Endothelial cell (in vitro differentiated cells): ENCODE data around the gene WARS2. TPM values are rescaled to one million over a fixed set of nuclear protein-coding genes. Genes with fewer than 3 reads are reported as not detected.

Source experiments
- DNase-seq: peaks from one replicate; pipeline ENCODE4 v3.0.0; 2021; ENCODE audit warnings: low spot score
- H3K27ac Mint-ChIP-seq: one replicate; pipeline ENCODE4 v1.8.0; 2021; ENCODE audit warnings: mixed read lengths, inconsistent platforms; ENCODE audit not compliant: unreplicated experiment
- H3K27me3 Mint-ChIP-seq: one replicate; pipeline ENCODE4 v1.8.0; 2021; ENCODE audit warnings: mild to moderate bottlenecking, moderate library complexity, mixed read lengths, inconsistent platforms; ENCODE audit not compliant: unreplicated experiment
- H3K36me3 Mint-ChIP-seq: one replicate; pipeline ENCODE4 v1.8.0; 2021; ENCODE audit warnings: mild to moderate bottlenecking, low read depth, mixed read lengths, inconsistent platforms; ENCODE audit not compliant: unreplicated experiment
- H3K4me1 Mint-ChIP-seq: one replicate; pipeline ENCODE4 v1.8.0; 2021; ENCODE audit warnings: mild to moderate bottlenecking, mixed read lengths, inconsistent platforms; ENCODE audit not compliant: unreplicated experiment
- H3K4me3 Mint-ChIP-seq: one replicate; pipeline ENCODE4 v1.8.0; 2021; ENCODE audit warnings: mild to moderate bottlenecking, mixed read lengths, inconsistent platforms; ENCODE audit not compliant: unreplicated experiment
- H3K9me3 Mint-ChIP-seq: one replicate; pipeline ENCODE4 v1.8.0; 2021; ENCODE audit warnings: mixed read lengths, inconsistent platforms; ENCODE audit not compliant: unreplicated experiment
- total RNA-seq: library from RNA; stranded (reverse); fragmentation: NEBNext Ultra II Directional; extraction: Animal tissue kit (Norgen Biotek cat#: 25700); gene quantifications from one replicate; pipeline ENCODE4 v1.2.1, GENCODE V29; 2021; ENCODE audit not compliant: unreplicated experiment
- TF ChIP-seq, protein P1 (sequence below): fragments of 200-600 bp; sonication (generic); IDR thresholded peaks from one replicate; pipeline ENCODE4 v1.5.0; 2021; ENCODE audit warnings: antibody characterized with exemption; ENCODE audit not compliant: unreplicated experiment

The WARS2 gene
- total RNA-seq, 1 donor from 2014 or later: 11.2 TPM

DNA sequence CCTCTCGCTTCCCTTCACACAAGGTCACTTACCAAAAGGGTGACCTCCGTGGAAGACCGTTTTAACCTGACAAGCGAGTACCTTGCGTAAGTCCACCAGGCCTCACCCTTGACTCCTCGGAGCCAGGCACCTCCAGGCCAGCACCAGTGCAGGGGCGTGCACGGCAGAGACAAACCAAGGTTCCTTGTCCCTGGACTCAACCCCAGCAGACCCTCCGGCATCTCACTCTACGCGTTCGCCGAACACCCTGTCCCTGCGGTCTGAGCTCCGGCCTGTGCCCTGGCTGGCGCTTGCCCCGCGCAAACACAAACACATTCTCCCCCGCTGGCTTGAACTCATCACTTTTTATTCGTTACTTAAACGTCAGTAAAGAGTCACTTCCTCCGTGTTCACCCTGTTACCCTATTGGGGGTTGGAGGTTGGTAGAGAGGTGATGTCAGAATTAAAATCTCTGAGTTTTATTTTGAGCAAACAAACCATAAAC, 156.9 kb downstream of the WARS2 start:
- Mint-ChIP-seq H3K4me1 (peaks cover 63% of the 10 kb centered on the region), H3K9me3 (no peaks in the 10 kb centered on the region), H3K27me3 (peaks cover 38% of the 10 kb centered on the region), H3K27ac (peak overlapping the region; percentile 48), H3K36me3 (peaks cover 44% of the 10 kb centered on the region), H3K4me3 (peak overlapping the region; percentile 99)
- TF ChIP-seq, protein P1, sequence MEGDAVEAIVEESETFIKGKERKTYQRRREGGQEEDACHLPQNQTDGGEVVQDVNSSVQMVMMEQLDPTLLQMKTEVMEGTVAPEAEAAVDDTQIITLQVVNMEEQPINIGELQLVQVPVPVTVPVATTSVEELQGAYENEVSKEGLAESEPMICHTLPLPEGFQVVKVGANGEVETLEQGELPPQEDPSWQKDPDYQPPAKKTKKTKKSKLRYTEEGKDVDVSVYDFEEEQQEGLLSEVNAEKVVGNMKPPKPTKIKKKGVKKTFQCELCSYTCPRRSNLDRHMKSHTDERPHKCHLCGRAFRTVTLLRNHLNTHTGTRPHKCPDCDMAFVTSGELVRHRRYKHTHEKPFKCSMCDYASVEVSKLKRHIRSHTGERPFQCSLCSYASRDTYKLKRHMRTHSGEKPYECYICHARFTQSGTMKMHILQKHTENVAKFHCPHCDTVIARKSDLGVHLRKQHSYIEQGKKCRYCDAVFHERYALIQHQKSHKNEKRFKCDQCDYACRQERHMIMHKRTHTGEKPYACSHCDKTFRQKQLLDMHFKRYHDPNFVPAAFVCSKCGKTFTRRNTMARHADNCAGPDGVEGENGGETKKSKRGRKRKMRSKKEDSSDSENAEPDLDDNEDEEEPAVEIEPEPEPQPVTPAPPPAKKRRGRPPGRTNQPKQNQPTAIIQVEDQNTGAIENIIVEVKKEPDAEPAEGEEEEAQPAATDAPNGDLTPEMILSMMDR: no peak
- no peak for DNase-seq

DNA sequence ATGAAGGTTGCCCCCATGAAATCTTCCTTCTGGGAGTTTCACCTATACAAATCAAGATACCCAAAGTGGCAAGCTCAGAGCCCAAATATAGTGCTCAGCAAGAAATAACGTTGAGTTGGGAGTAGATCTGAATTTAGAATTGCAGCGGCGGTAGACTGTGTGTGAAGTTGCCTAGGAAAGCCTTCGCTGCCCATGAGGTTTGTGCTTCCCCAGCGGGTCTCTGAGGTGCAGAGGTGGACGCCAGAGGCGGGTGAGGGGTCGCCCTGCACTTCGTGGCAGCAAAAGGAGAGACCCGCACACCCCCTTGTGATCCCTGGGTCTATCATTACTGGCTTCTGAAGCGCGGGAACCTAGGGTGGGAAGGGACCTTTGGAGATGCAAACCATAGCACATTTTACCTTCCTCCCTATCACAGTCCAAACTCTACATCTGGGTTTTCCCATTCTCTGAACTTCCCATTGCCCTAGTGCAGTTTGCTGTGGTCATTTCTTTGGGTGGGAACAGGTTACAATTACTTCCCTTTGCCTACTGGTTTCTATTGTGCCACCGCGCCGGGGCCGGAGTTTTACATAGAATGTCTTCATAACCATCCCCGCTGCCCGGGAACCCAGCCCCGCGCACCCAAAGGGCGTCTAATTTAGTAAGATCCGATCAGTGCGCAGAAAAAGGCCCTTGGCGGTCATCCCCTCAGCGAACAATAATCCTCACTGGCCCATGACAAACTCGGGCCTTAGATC, 157.5 kb downstream of the WARS2 start:
- Mint-ChIP-seq H3K4me3 (peak overlapping the region; percentile 99), H3K4me1 (peaks cover 60% of the 10 kb centered on the region), H3K27ac (no peak overlapping the region), H3K36me3 (peaks cover 44% of the 10 kb centered on the region), H3K9me3 (no peaks in the 10 kb centered on the region), H3K27me3 (peaks cover 34% of the 10 kb centered on the region)
- DNase-seq: no peak
- TF ChIP-seq, protein P1: no peak

DNA sequence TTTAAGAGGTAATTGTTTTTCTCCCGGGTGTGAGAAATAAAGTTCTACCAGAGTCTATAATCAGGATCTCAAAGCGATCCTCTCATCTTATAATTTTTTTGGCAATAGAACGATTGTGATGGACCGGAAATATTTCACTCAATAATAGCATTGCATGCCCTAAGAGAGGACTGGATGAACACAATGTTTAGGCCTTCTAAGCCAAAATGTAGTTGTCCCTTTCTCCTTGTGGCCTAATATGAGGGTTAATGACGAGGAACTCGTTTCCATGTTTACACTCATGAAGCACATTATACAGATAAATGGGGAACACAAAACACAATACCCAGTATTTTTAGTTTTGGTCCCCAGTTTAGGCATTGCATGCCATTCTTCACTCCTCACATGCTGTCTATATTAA, 158.2 kb downstream of the WARS2 start:
- H3K36me3 Mint-ChIP-seq: peaks cover 44% of the 10 kb centered on the region
- TF ChIP-seq, protein P1: no peak
- peaks cover 60% of the 10 kb centered on the region for H3K4me1 Mint-ChIP-seq
- H3K4me3 Mint-ChIP-seq: no peak overlapping the region
- DNase-seq: no peak
- no peaks in the 10 kb centered on the region for H3K9me3 Mint-ChIP-seq
- H3K27ac Mint-ChIP-seq: no peak overlapping the region
- H3K27me3 Mint-ChIP-seq: peaks cover 34% of the 10 kb centered on the region

DNA sequence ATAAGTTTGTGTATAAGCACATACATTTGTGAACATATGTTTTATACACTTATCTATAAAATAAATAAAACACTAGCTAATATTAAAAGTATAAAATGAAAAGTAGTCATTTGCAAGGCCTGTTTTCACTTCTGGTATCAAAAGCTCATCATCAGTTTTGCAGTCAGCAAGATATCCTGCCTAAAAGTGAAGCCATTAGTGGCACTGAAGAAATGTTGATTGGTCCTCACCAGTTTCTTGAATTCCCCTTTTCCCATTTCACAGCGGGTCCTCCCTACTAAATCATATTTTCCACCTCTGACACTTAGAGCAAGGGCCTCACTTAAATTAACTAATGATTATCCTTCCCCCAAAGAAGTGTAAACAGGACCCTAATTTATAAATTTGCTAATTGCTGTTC, 159.0 kb downstream of the WARS2 start:
- H3K4me1 Mint-ChIP-seq: peaks cover 55% of the 10 kb centered on the region
- H3K27ac Mint-ChIP-seq: no peak overlapping the region
- peaks cover 27% of the 10 kb centered on the region for H3K27me3 Mint-ChIP-seq
- H3K36me3 Mint-ChIP-seq: peaks cover 36% of the 10 kb centered on the region
- H3K4me3 Mint-ChIP-seq: no peak overlapping the region
- no peak for DNase-seq
- TF ChIP-seq, protein P1: no peak
- no peaks in the 10 kb centered on the region for H3K9me3 Mint-ChIP-seq

Other genes starting within 250 kb of the WARS2 start
- gene TBX15, start 152.3 kb downstream of the WARS2 start, total RNA-seq: 38.0 TPM
- gene HAO2, start 228.1 kb upstream of the WARS2 start, total RNA-seq: not detected